Measurements from ENCODE around the gene GPR34. TPM values are rescaled to one million over a fixed set of nuclear protein-coding genes. Genes with fewer than 3 reads are reported as not detected.

The GPR34 gene
- total RNA-seq, 1 experiment from 2014 or later, result not detected

GRCh38 chrX:41732260-41732659 lies 43.5 kb downstream of the GPR34 start:
- no peak for DNase-seq (ENCODE audit: low read depth)

- DNase-seq (ENCODE audit: low read depth), result no peak
These were observed 45.2 kb downstream of the GPR34 start for GRCh38 chrX:41733939-41734338.

GRCh38 chrX:41734530-41734929 lies 45.8 kb downstream of the GPR34 start:
- DNase-seq (ENCODE audit: low read depth), result peak; percentile 4

DNA sequence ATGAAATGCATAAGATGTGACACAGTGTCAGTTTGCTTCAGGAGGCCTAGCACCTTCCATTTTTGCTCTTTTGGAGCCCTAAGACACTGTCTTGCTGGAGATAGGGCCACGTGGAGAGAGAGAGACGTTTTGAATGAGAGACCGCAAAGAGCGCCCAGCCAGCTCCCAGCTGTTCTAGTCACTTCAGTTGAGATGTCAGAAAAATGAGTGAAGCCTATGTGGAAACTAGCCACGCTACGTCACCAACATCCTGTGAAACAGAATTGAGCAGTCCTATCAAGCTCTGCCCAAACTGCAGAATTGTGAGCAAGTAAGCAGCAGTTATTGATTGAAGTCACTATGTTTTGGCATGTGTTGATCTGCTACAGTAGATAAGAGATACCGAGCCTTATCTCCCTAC lies 48.3 kb downstream of the GPR34 start:
- DNase-seq (ENCODE audit: low read depth), result no peak

GRCh38 chrX:41739871-41740270 lies 51.1 kb downstream of the GPR34 start:
- no peak for DNase-seq (ENCODE audit: low read depth)

Small RNA genes within 50 kb of the gene (small RNA-seq; reads per million reads assigned to genes)
- gene RN7SL144P, result not detected

Other genes with a start within 250 kb of the GPR34 start
- not detected in 2 replicates for gene NYX, start 241.6 kb upstream of the GPR34 start, total RNA-seq (2014; rRNA removed; shearing (Covaris generic))
- not detected in 2 replicates for gene GPR82, start 35.2 kb downstream of the GPR34 start, total RNA-seq (2014; rRNA removed; shearing (Covaris generic))
- 11.8 and 12.7 TPM in 2 replicates for gene CASK, start 234.6 kb downstream of the GPR34 start, total RNA-seq (2014; rRNA removed; shearing (Covaris generic))

All from HT1080 (cell line).